AG09319 (cell line): Measurements from ENCODE around the gene BECN2.
"Not testable (repeated sequence)": the region's sequence is repeated elsewhere in the genome, so short reads cannot be mapped to it uniquely, and the experiment has no call there.

Experiments used
- DNase-seq: peaks from one replicate; pipeline ENCODE4 v3.0.0-alpha.2; 2010; ENCODE audit warnings: low read depth; ENCODE audit errors: extremely low read depth
- CTCF ChIP-seq: IDR thresholded peaks from 2 replicates; pipeline ENCODE4 v1.5.1; 2011; ENCODE audit warnings: low read depth, mild to moderate bottlenecking, inconsistent platforms, low read length, moderate library complexity

Gene BECN2

GRCh38 chr1:241979071-241979470, 21.5 kb downstream of the BECN2 start:
- TF ChIP-seq CTCF, result no peak
- no peak for DNase-seq

GRCh38 chr1:241979926-241980325, 22.4 kb downstream of the BECN2 start:
- no peak for TF ChIP-seq CTCF
- no peak for DNase-seq

GRCh38 chr1:241985787-241986186, 28.2 kb downstream of the BECN2 start:
- TF ChIP-seq CTCF, result peak; percentile 66
- no peak for DNase-seq

- DNase-seq, result not testable (repeated sequence)
These were observed 30.9 kb downstream of the BECN2 start for GRCh38 chr1:241988389-241988930.

- TF ChIP-seq CTCF, result no peak
- peak; percentile 93 for DNase-seq
These were observed 32.5 kb downstream of the BECN2 start for GRCh38 chr1:241990040-241990439.

GRCh38 chr1:241992734-241993133, 35.2 kb downstream of the BECN2 start:
- TF ChIP-seq CTCF, result no peak

GRCh38 chr1:241994171-241994570, 36.6 kb downstream of the BECN2 start:
- no peak for TF ChIP-seq CTCF
- no peak for DNase-seq

More at GRCh38 chr1:241992734-241993133, 35.2 kb downstream of the BECN2 start:
- no peak for DNase-seq

GRCh38 chr1:241997401-241997998, 39.9 kb downstream of the BECN2 start:
- no peak for DNase-seq
- no peak for TF ChIP-seq CTCF
